ENCODE measurements around the gene RBM7.

- TF ChIP-seq CTCF (IDR thresholded peaks at IDR 0.05) (no peak), POLR2AphosphoS5 (IDR thresholded peaks at IDR 0.05) (no peak)
Measured at GRCh38 chr11:114382509-114382908, 18.0 kb upstream of the RBM7 start.
